GM18870 (cell line): ENCODE measurements around the gene ETFB.

Experiments
- ATAC-seq: cut with Tn5 transposase; IDR thresholded peaks from one replicate; pipeline ENCODE4 v1.9.1; 2021; ENCODE audit warnings: moderate library complexity; ENCODE audit not compliant: unreplicated experiment

Gene ETFB

GRCh38 chr19:51354103-51354741 lies 12.0 kb downstream of the ETFB start:
- ATAC-seq, result no peak

- ATAC-seq, result no peak
Observed at GRCh38 chr19:51352783-51353360, 13.3 kb downstream of the ETFB start.

GRCh38 chr19:51351266-51351990 lies 14.8 kb downstream of the ETFB start:
- no peak for ATAC-seq

GRCh38 chr19:51347209-51347928 lies 18.8 kb downstream of the ETFB start:
- ATAC-seq, result no peak

GRCh38 chr19:51346742-51347141 lies 19.4 kb downstream of the ETFB start:
- ATAC-seq, result no peak

- no peak for ATAC-seq
Observed at GRCh38 chr19:51345076-51345620, 21.0 kb downstream of the ETFB start.

GRCh38 chr19:51342631-51343569 lies 23.3 kb downstream of the ETFB start:
- no peak for ATAC-seq

- no peak for ATAC-seq
Observed at GRCh38 chr19:51341976-51342580, 24.1 kb downstream of the ETFB start, which contains the start of gene VSIG10L. TSS of gene VSIG10L (minus strand) at chr19:51342139. CDS start at chr19:51342124, 15 bp downstream.

- ATAC-seq, result no peak
Observed at GRCh38 chr19:51341066-51341465, 25.1 kb downstream of the ETFB start.

GRCh38 chr19:51339687-51340656 lies 26.2 kb downstream of the ETFB start:
- no peak for ATAC-seq

- no peak for ATAC-seq
Observed at GRCh38 chr19:51339313-51339686, 26.9 kb downstream of the ETFB start.

- ATAC-seq, result peak; percentile 42
Observed at GRCh38 chr19:51338563-51339312, 27.4 kb downstream of the ETFB start.

- no peak for ATAC-seq
Observed at GRCh38 chr19:51337861-51338562, 28.2 kb downstream of the ETFB start.

GRCh38 chr19:51337141-51337860 lies 28.9 kb downstream of the ETFB start:
- no peak for ATAC-seq

GRCh38 chr19:51333836-51334460 lies 32.2 kb downstream of the ETFB start:
- ATAC-seq, result no peak

GRCh38 chr19:51331716-51332115 lies 34.5 kb downstream of the ETFB start:
- no peak for ATAC-seq
